Activated T-helper 1 cell treated with anti-CD3 and anti-CD28 coated beads, Interleukin-12 subunit alpha, Interleukin-12 subunit beta, Interleukin-2, Interleukin-4 antibody, amounts not matched to agents 30 ng/mL and 10 ng/mL and 1 ng/mL, durations not matched to agents 14 hours and 24 hours and 36 hours (primary cell): ENCODE measurements around the gene CNFN. TPM values are rescaled to one million over a fixed set of nuclear protein-coding genes. Genes with fewer than 3 reads are reported as not detected.

Experiments
- DNase-seq: peaks from one replicate; pipeline ENCODE4 v3.0.0; 2021; ENCODE audit warnings: low spot score
- H3K27ac Mint-ChIP-seq: one replicate; pipeline ENCODE4 v1.8.0; 2021; ENCODE audit warnings: mild to moderate bottlenecking, mixed read lengths
- H3K27me3 Mint-ChIP-seq: one replicate; pipeline ENCODE4 v1.8.0; 2022; ENCODE audit warnings: mild to moderate bottlenecking, moderate library complexity, mixed read lengths; ENCODE audit not compliant: insufficient read depth
- H3K36me3 Mint-ChIP-seq: one replicate; pipeline ENCODE4 v1.8.0; 2021; ENCODE audit warnings: low read depth, mixed read lengths
- H3K4me1 Mint-ChIP-seq: one replicate; pipeline ENCODE4 v1.8.0; 2021; ENCODE audit warnings: low read depth, mixed read lengths
- H3K4me3 Mint-ChIP-seq: one replicate; pipeline ENCODE4 v1.8.0; 2021; ENCODE audit warnings: mild to moderate bottlenecking, moderate library complexity, mixed read lengths
- H3K9me3 Mint-ChIP-seq: one replicate; pipeline ENCODE4 v1.8.0; 2021; ENCODE audit warnings: mixed read lengths
- intact Hi-C: fragments of 100-400 bp; cut with micrococcal nuclease; formaldehyde crosslinking; loops from one replicate; pipeline ENCODE4 v1.15.1; 2024
- total RNA-seq: library from RNA; stranded (reverse); gene quantifications from 2 replicates; pipeline ENCODE4 v1.2.3, GENCODE V29; 2022

CNFN gene, protein sequence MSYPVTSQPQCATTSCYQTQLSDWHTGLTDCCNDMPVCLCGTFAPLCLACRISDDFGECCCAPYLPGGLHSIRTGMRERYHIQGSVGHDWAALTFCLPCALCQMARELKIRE
- total RNA-seq, result not detected in 2 replicates

DNA sequence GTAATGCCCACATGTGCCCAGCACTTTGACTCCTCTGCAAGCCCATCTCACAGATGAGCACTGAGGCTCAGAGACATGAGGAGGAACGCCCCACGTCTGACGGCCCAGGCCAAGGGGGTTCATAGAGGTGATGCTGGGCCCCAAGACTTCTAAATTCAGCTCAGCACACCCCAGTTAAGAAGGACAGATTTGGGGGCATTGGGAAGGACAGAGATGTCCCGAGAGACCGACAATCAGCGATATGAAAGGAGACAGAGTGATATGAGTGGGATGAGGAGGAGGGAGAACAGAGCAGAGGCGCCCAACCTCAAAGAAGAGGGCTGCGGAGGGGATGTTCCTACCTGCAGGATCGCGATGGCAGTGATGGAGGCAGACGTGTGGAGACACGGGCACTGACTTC lies at the start of gene CNFN:
CNFN (minus strand) TSS at position 399 of the 400 bp plus-strand sequence. CDS start 1,260 bp downstream, outside the sequence.
- peaks cover 6% of the 10 kb centered on the region for H3K4me1 Mint-ChIP-seq
- H3K27ac Mint-ChIP-seq, result no peak within 1 kb of the TSS
- no peaks in the 10 kb centered on the region for H3K9me3 Mint-ChIP-seq
- no peak for DNase-seq
- peaks cover 34% of the 10 kb centered on the region for H3K27me3 Mint-ChIP-seq
- intact Hi-C loops, result no loop called here
- no peaks in the 10 kb centered on the region for H3K36me3 Mint-ChIP-seq
- H3K4me3 Mint-ChIP-seq, result no peak within 1 kb of the TSS

DNA sequence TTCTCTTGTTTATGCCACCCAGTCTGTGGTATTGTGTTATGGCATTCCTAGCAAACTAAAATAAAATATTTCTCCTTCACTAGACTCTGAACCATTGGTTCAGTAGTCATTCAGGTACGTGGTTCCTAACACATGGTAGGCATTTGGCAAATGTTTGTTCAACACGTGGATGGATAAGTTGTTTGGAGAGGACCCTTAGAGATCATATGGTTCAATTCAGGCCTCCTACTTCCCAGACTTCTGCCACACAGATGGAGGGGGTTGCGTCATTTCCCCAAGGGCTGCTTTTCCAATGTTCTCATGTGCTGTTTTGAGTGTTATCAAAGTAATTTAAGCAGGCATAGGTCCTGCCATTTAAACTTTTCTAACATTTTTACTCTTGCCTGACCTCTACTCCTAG lies 45.9 kb upstream of the CNFN start:
- Mint-ChIP-seq H3K27me3 (peaks cover 3% of the 10 kb centered on the region), H3K4me1 (peaks cover 15% of the 10 kb centered on the region), H3K27ac (no peak overlapping the region), H3K9me3 (no peaks in the 10 kb centered on the region), H3K36me3 (no peaks in the 10 kb centered on the region), H3K4me3 (no peak overlapping the region)
- no peak for DNase-seq
- intact Hi-C loops, result no loop called here

DNA sequence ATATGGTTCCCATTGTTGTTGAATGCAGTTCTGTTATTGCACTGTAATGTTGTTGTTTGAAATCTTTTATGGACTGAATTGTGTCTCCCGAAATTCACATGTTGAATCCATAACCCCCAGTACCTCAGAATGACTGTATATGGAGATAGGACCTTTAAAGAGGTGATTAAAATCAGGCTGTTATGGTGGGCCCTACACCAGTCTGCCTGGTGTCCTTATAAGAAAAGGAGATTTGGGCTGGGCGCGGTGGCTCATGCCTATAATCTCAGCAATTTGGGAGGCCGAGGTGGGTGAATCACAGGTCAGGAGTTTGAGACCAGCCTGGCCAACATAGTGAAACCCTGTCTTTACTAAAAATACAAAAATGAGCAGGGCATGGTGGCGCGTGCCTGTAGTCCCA lies 45.2 kb upstream of the CNFN start:
- Mint-ChIP-seq H3K27ac (no peak overlapping the region), H3K9me3 (no peaks in the 10 kb centered on the region), H3K27me3 (peaks cover 3% of the 10 kb centered on the region), H3K36me3 (no peaks in the 10 kb centered on the region), H3K4me1 (peaks cover 8% of the 10 kb centered on the region), H3K4me3 (no peak overlapping the region)
- DNase-seq, result no peak
- intact Hi-C loops, result no loop called here

DNA sequence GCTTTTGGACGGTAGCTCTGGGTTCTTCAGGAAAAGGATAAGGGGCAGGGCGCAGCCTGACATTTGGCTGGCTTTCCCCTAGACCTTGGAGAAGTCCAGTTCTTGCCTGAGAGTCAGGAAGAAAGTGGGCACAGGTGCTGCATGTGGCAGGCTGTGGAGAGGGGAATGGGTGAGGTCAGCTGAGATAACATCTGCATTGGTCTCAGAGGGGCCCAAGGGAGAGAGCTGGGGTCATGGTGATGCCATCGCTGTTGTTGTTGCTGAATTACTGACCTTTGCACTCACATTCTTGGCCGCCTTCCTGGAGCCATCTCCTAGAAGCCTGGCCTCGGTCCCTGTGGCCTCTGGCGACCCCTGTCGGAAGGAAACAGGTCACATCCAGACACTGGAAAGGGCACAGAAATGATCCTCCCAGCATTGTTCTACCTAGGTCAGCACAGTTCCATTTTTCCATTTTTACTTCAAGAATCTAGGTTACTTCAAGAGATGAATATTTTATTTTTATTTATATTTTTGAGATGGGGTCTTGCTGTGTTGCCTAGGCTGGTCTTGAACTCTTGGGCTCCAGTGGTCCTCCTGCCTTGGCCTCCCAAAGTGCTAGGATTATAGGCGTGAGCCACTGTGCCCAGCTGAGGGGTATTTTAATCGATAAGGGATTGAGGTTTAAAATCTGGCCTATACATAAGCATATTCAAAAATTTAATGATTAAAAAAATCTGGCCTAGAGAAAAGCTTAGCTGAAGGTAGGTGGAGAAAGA lies 43.6 kb upstream of the CNFN start:
- peaks cover 6% of the 10 kb centered on the region for H3K4me1 Mint-ChIP-seq
- peak; percentile 46 for DNase-seq
- H3K27ac Mint-ChIP-seq, result no peak overlapping the region
- H3K9me3 Mint-ChIP-seq, result no peaks in the 10 kb centered on the region
- H3K27me3 Mint-ChIP-seq, result peaks cover 5% of the 10 kb centered on the region
- intact Hi-C loops, result loop anchor here (1.0 to 2.0 kb wide), 2 partner anchors 13 to 47 kb away; no protein-coding TSS in a partner anchor
- no peaks in the 10 kb centered on the region for H3K36me3 Mint-ChIP-seq
- H3K4me3 Mint-ChIP-seq, result no peak overlapping the region

DNA sequence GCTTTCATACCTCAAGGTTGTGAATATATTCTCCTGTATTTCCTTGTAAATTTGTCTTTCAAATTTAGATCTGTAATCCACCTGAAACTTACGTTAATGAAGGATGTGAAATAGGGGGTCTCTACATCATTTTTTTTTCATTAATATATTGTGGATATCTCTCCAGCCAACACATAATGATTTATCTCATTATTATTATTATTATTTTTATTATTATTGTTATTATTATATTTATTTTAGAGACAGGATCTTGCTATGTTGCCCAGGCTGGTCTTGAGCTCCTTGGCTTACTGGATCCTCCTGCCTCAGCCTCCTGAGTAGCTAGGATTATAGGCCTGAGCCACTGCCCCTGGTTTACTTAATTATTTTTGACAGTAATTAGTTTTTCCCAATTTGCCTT lies 41.4 kb upstream of the CNFN start:
- no peaks in the 10 kb centered on the region for H3K9me3 Mint-ChIP-seq

DNA sequence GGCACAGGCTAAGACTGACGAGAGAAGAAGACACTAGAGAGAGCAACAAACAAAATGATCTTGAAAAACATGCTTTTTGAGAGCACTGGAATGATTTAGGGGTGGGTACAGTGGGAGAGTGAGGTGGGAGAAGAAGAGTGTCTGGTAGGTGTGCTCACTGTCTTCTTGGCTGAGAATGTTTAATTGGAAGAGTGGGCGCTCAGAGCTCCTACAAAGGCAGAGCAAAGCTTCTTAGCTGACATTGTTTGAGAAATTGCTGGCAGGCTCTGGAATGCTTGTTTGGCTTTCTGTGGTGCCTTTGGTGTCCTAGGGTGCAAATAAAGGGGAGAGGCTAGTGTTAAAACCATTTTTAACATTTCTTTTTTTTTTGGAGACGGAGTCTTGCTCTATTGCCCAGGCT lies 38.6 kb upstream of the CNFN start:
- intact Hi-C loops, result no loop called here

More for the DNA sequence above, 41.4 kb upstream of the CNFN start:
- H3K4me3 Mint-ChIP-seq, result no peak overlapping the region
- H3K27me3 Mint-ChIP-seq, result peaks cover 14% of the 10 kb centered on the region
- H3K4me1 Mint-ChIP-seq, result no peaks in the 10 kb centered on the region
- H3K36me3 Mint-ChIP-seq, result no peaks in the 10 kb centered on the region
- intact Hi-C loops, result no loop called here
- H3K27ac Mint-ChIP-seq, result no peak overlapping the region
- DNase-seq, result no peak

DNA sequence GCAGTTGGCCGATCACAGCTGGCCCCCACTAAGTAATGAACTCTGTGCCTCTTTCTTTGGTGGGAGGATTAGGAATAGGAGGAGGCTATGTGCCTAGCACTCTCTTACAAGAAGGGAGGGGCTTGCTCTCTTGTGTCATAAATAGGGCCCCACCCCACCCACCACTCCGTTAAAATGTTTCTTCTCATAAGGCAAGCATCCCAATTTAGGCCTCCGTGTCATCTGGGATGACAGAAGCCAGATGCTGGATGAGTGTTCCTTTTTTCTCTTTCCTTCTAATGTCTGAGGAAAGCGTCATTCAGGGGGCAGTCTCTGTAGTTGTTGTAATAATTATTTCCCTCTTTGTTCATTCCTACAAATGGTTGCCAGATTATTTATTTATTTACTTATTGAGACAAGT lies 37.2 kb upstream of the CNFN start, which contains the start of gene LIPE:
LIPE (minus strand) TSS at position 76 of the 400 bp plus-strand sequence. CDS start 239 bp downstream, outside the sequence.
- Mint-ChIP-seq H3K9me3 (no peaks in the 10 kb centered on the region), H3K4me1 (peaks cover 8% of the 10 kb centered on the region), H3K27ac (no peak within 1 kb of the TSS), H3K36me3 (no peaks in the 10 kb centered on the region), H3K4me3 (no peak within 1 kb of the TSS), H3K27me3 (peaks cover 11% of the 10 kb centered on the region)
- intact Hi-C loops, result no loop called here
- DNase-seq, result no peak

More for the DNA sequence above, 38.6 kb upstream of the CNFN start:
- H3K36me3 Mint-ChIP-seq, result no peaks in the 10 kb centered on the region
- no peak overlapping the region for H3K27ac Mint-ChIP-seq
- no peaks in the 10 kb centered on the region for H3K4me1 Mint-ChIP-seq
- H3K4me3 Mint-ChIP-seq, result no peak overlapping the region
- peaks cover 11% of the 10 kb centered on the region for H3K27me3 Mint-ChIP-seq
- no peaks in the 10 kb centered on the region for H3K9me3 Mint-ChIP-seq
- no peak for DNase-seq

DNA sequence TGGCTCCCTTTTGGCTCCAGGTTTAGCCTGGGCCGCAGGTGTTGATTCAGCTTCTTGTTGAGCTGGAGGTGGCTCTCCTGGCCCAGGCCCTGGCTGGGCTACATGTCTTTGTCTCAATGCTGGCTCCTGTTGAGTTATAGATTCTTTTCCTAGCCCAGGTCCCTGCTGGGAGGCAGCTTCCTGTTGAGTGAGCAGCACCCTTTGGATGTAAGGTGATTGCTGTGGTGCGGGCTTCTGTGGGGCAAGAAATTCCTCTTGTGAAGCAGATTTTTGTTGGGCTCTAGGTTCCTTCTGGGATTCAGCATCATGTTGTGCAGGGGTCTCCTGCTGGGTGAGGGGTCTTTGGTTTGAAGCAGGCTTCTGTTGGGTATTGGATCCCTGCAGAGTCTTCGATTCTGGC lies 36.5 kb upstream of the CNFN start:
- no peak overlapping the region for H3K27ac Mint-ChIP-seq
- DNase-seq, result no peak
- peaks cover 14% of the 10 kb centered on the region for H3K4me1 Mint-ChIP-seq
- intact Hi-C loops, result no loop called here
- no peaks in the 10 kb centered on the region for H3K36me3 Mint-ChIP-seq
- H3K4me3 Mint-ChIP-seq, result no peak overlapping the region
- H3K9me3 Mint-ChIP-seq, result no peaks in the 10 kb centered on the region
- H3K27me3 Mint-ChIP-seq, result peaks cover 11% of the 10 kb centered on the region

DNA sequence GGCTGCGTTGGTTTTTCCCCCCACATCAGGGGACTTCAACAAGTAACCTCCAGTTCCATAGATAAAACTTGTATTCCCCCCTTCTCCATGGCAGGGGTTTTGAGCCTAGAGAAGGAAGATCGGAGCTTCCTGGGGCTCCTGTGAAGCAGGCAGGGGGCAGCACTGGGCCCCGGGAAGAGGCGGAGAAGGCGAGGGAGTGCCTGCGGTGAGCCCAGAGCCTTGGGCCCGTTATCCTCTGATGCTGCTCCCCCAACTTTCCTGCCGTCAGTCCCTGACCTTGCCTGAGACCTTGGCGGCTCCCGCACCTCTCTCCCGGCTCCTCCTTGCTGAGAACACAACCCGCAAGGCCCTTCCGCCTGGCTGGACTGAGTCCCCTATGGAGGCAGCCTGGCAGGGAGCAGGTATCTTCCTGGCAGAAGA lies 34.6 kb upstream of the CNFN start:
- no peak for DNase-seq
- peaks cover 2% of the 10 kb centered on the region for H3K36me3 Mint-ChIP-seq
- peaks cover 32% of the 10 kb centered on the region for H3K4me1 Mint-ChIP-seq
- peak overlapping the region; percentile 51 for H3K27ac Mint-ChIP-seq
- H3K27me3 Mint-ChIP-seq, result peaks cover 11% of the 10 kb centered on the region
- intact Hi-C loops, result loop anchor here (5.0 kb wide), 2 partner anchors 302 to 347 kb away; partner anchors contain the start of gene ZNF574
- H3K4me3 Mint-ChIP-seq, result peak overlapping the region; percentile 99
- H3K9me3 Mint-ChIP-seq, result no peaks in the 10 kb centered on the region

DNA sequence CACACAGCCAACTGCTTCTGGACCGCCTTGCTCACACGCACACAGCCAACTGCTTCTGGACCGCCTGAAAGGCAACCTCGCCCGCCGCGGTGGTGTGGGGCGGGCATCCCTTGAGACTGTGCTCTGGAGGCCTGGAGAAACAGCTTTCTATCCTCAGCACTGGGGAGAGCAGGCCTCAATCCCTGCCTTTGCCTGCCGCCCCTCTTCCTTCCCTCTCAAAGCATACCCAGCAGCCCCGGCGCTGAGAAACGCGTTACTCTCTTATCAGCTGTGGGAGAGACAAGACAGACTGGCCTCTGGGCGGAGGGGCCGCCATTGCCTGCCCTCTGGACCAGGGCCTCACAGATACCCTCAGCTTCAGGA lies 34.2 kb upstream of the CNFN start:
- intact Hi-C loops, result loop anchor here (5.0 kb wide), 2 partner anchors 302 to 347 kb away; partner anchors contain the start of gene ZNF574
- peak overlapping the region; percentile 99 for H3K4me3 Mint-ChIP-seq

DNA sequence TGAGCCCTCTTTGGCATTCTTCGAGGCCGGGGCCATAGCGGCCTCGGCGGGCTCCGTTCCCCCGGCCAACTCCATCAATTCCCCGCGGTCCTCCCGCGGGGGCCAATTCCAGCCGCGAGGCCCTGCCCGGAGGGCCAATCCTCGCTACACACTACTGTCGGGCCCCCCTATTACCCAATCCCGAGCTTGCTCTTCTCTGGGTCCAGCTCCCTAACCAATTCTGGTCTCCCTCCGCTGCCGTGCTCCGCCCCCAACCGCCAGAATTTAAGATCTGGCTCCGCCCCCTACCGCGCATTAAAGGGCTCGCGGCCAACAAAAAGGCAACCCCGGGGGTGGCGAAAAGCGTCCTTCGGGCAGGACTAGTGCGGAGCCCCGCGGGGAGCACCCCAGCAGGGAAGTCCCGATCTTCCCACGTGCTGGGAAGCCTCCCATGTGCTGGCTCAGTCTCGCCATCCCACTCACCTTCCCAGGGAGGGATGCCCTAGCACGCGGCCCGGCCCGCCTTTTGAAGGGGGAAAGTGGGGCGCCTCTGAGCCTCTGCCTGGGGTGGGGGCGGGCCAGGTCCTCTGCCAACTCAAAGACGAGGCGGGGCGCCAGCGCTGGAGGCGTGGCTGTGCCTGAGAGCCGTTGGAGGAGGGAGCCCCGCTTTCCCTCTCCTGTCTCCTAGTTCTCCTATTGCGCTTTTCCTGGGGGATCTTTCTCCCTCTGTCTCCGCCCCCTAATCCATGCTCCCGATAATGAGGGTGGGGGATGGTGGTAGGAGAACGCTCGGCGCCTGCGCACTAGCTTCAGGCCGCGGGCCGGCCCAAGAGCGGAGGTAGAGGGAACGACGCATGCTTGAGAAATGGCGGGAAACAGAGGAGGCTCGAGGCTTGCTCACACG lies 33.6 kb upstream of the CNFN start:
- no peaks in the 10 kb centered on the region for H3K9me3 Mint-ChIP-seq
- H3K4me3 Mint-ChIP-seq, result peak overlapping the region; percentile 99
- peak; percentile 93 for DNase-seq
- intact Hi-C loops, result loop anchor here (1.0 to 5.0 kb wide), 9 partner anchors 15 to 346 kb away; partner anchors contain the start of genes CEACAM1, MEGF8, PAFAH1B3 and PRR19
- peak overlapping the region; percentile 98 for H3K27ac Mint-ChIP-seq
- H3K4me1 Mint-ChIP-seq, result peaks cover 32% of the 10 kb centered on the region
- peaks cover 3% of the 10 kb centered on the region for H3K36me3 Mint-ChIP-seq
- H3K27me3 Mint-ChIP-seq, result peaks cover 9% of the 10 kb centered on the region

More for the DNA sequence above, 34.2 kb upstream of the CNFN start:
- Mint-ChIP-seq H3K36me3 (peaks cover 2% of the 10 kb centered on the region), H3K27ac (peak overlapping the region; percentile 51), H3K4me1 (peaks cover 32% of the 10 kb centered on the region), H3K9me3 (no peaks in the 10 kb centered on the region), H3K27me3 (peaks cover 11% of the 10 kb centered on the region)
- DNase-seq, result no peak

DNA sequence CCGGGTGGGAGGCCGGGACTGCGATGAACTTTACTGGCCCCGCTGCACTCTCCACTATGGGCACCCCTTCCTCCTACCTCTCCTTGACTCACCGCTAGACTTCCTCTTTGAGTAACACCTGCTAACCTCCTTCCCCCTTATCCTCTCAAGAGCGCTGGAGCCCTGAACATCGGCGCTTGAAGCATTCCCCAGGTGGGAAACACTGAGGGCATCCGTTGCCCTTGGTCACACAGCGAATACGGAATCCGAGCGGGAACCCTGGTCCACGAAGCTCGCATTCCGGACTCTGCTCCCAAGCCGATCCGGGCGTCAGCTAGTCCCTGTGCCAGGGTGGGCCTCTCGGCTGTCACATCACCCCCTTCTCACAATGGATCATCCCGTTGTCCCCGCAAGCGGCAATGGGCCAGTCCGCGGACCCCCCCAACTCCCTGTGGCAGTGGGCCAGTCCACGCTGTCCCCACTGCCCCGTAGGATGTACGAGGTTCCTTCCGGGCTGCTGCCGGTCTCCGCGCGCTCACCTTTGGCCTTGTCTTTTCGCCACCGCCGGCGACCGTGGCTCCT lies 32.9 kb upstream of the CNFN start:
- Mint-ChIP-seq H3K27me3 (peaks cover 1% of the 10 kb centered on the region), H3K9me3 (no peaks in the 10 kb centered on the region), H3K4me3 (peak overlapping the region; percentile 99), H3K36me3 (peaks cover 4% of the 10 kb centered on the region), H3K27ac (peak overlapping the region; percentile 98), H3K4me1 (peaks cover 32% of the 10 kb centered on the region)
- intact Hi-C loops, result loop anchor here (1.0 to 5.0 kb wide), 9 partner anchors 15 to 346 kb away; partner anchors contain the start of genes CEACAM1, MEGF8, PAFAH1B3 and PRR19
- peak; percentile 30 for DNase-seq
